Stimulated activated CD8-positive, alpha-beta memory T cell treated with anti-CD3 and anti-CD28 coated beads, Interleukin-12 subunit alpha, Interleukin-12 subunit beta, amount 100 ng/mL, for 24 hours (primary cell): ENCODE results near the gene WTAP.

Experiments used
- DNase-seq: peaks from one replicate; pipeline ENCODE4 v3.0.0-alpha.2; 2020; ENCODE audit errors: extremely low read depth

WTAP gene

GRCh38 chr6:159805440-159806020, 78.2 kb downstream of the WTAP start:
- no peak for DNase-seq
